HG03280 (cell line): ENCODE results near the gene HEXIM2.
"Not testable (repeated sequence)": the region's sequence is repeated elsewhere in the genome, so short reads cannot be mapped to it uniquely, and the experiment has no call there.

ENCODE experiments used
- ATAC-seq: cut with Tn5 transposase; IDR thresholded peaks from one replicate; pipeline ENCODE4 v1.9.1; 2021; ENCODE audit warnings: mild to moderate bottlenecking, moderate library complexity; ENCODE audit not compliant: unreplicated experiment

The HEXIM2 gene, protein sequence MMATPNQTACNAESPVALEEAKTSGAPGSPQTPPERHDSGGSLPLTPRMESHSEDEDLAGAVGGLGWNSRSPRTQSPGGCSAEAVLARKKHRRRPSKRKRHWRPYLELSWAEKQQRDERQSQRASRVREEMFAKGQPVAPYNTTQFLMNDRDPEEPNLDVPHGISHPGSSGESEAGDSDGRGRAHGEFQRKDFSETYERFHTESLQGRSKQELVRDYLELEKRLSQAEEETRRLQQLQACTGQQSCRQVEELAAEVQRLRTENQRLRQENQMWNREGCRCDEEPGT

GRCh38 chr17:45161288-45162024 lies at the start of gene HEXIM2:
TSS of gene HEXIM2 (plus strand) at chr17:45161875. CDS start at chr17:45162794, 919 bp downstream.
- ATAC-seq = peak; percentile 90

- ATAC-seq = no peak
Measured at GRCh38 chr17:45112559-45113423, 48.9 kb upstream of the HEXIM2 start.

DNA sequence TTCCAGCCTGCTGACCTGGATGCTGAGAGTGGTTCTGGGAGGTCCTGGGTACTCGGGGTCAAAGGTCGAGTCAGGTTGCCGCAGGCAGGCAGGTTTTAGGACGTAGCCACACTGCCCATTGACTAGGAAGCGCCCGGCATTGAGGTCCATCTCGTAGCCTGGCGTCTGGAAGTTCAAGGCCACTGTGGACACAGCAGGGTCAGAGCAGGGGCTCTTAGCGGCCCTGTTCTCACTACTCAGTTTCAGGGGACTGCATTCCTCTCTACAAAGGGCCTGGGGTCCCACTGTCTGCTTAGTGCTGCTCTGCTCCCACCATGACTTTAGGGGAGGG lies 48.3 kb upstream of the HEXIM2 start:
- ATAC-seq = no peak

GRCh38 chr17:45114117-45114932 lies 47.4 kb upstream of the HEXIM2 start:
- no peak for ATAC-seq

DNA sequence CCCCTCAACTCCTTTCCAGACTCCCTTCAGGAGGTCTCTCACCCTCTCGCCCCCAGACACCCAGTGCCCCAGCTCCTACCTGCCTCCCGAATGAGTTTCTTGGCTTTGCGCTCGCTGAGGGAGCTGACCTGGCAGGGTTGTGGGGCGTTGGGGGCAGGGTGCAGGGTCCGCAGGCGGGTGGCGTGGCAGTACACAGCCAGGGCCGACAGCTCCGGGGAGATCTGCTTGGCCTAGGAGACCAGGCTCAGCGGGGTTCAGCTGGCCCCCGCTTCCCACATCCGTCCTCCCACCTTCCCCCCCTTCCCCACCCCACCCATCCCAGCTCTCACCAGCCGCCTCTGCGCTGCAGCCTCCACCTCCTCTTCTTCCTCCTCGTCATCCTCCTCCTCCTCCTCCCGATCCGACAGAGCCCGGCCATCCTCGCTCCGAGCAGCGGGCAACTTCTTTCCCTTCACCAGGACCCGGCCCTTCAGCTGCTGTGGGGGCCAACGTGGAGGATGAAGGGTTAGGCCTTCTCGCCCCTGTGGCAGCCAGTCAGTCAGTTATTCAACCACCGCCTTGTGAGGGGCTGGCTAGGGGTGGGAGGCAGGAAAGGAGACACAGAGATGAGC lies 46.6 kb upstream of the HEXIM2 start:
- no peak for ATAC-seq

- ATAC-seq = no peak
Measured at GRCh38 chr17:45115871-45116270, 45.8 kb upstream of the HEXIM2 start.

DNA sequence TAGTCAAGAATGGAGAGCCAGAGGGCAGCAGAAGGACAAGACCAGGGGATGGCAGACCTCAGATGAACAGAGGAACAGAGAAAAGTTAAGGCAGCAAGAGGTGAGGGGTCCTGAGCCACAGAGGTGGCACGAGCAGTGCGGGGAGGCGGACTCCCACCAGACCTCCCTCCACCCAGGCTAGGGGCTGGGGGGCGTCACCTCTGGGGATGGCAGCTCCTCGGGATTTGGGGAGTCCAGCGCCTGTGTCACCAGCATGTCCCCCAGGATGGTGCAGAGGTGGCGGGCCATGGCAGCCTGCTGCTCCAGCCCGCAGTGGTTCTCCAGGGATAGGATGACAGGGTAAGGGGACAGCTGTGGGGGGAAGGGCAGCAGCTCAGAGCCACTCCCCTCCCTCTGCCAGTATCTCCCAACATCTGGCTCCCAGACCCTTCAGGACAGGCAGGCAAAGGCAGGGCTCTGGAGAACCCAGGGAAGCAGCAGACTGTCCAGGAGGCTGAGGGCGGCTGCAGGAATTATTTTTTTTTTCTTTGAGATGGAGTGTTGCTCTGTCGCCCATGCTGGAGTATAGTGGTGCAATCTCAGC lies 45.1 kb upstream of the HEXIM2 start:
- no peak for ATAC-seq

DNA sequence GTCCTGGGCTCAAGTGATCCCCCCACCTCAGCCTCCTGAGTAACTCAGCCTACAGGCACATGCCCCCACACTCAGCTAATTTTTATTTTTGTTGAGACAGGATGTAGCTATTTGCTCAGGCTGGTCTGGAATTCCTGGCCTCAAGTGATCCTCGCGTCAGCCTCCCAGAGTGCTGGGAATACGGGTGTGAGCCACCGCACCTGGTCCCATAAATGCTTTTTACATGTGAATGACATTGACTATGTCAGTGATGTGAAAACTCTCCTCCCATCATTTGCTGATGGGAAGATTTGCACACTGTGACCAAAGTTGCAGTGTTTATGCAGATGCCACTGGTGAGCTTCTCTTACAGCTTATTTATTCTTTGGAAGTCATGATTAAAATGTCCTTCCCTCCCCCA lies 44.3 kb upstream of the HEXIM2 start:
- no peak for ATAC-seq

DNA sequence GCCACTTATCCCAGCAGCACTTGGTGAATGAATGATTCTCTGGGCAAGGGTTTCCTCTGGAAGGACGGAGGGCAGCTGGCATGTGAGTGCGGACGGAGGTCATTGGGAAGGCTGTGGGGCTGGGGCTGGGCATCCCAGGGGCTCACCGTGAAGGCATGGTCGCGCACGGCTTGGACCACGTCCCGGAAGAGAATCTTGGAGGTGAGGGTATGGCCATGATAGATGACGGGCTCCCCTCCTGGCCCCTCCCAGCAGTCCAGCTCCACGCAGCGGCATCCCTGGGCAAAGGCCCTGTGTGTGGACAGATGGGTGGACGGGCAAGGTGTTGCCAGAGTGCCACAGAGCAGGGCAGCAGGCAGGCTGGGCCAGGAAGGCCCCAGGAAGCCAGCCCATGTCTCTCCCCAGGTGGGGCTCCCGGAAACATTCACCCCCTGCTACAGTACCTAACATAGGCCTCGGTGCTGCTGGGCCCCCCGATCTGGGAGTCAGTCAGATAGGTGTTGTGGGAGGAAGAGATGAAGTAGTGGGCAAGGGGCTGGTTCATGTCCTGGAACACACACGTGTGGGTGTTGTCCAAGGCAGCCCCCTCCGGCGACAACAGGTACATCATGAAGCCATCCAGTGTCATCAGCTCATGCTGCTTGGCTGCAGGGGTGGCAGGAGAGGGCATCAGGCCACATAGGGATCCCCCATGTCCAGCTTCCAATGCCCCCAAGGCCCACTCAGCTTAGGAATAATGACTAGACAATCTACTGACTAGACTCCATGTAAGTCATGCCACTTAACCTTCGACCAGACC lies 43.6 kb upstream of the HEXIM2 start:
- no peak for ATAC-seq

DNA sequence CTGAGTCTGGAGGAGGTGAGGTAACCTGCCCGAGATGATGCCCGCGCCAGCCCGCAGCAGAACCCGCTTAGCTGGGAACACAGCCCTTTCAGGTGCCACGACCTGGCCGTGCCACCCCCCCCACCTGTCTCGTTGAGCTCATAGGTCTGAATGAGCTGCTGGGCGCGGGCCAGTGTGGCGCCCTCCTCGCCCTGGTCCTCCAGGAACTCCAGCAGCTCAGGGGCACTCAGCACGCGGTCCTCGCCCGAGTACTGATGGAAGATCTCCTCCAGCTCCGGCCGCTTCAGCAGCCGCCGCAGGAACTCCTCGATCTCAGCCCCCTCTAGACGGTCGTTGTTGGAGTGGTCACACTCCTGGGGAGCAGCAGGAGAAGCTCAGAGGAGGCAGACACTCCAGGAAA lies 43.0 kb upstream of the HEXIM2 start:
- no peak for ATAC-seq

DNA sequence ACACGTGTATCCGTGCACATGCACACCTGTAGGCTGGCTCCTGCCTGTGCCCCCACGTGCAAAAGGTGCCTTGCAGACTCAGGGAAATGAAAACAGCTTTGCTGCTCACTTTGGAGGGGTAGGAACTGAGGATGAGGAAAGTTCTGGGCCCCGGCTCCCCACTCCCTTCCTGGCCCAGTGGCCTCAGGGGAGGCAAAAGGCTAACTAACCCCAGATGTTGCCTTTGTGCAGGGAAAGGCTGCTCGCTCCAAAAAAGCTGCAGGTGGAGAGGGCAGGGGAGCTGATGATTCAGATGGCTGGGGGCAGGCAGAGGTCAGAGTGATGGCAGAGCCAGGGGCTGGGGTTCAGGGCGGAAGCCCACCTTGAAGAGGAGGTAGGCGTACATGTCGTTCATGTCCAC lies 41.7 kb upstream of the HEXIM2 start:
- ATAC-seq = no peak

DNA sequence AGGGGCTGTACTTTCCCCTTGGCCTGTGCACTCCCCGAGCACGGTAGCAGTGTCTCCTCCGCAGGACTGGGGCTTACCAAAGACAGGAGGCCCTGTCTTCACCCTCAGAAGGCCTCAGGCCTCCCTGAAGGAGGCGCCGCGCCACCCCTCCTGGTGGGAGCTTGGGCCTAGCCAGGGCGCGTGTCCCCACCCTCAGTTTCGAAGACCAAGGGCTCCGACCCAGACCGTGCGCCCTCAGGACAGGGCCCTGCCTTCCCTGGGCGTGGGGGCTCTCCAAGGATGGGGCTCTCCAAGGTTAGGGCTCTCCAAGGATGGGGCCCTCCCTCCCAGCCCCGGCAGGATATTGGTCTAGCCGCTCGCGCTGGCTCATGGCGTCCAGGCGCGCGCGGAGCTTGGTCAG lies 41.1 kb upstream of the HEXIM2 start:
- ATAC-seq = no peak

- ATAC-seq = no peak
Measured at GRCh38 chr17:45121055-45121454, 40.6 kb upstream of the HEXIM2 start.

DNA sequence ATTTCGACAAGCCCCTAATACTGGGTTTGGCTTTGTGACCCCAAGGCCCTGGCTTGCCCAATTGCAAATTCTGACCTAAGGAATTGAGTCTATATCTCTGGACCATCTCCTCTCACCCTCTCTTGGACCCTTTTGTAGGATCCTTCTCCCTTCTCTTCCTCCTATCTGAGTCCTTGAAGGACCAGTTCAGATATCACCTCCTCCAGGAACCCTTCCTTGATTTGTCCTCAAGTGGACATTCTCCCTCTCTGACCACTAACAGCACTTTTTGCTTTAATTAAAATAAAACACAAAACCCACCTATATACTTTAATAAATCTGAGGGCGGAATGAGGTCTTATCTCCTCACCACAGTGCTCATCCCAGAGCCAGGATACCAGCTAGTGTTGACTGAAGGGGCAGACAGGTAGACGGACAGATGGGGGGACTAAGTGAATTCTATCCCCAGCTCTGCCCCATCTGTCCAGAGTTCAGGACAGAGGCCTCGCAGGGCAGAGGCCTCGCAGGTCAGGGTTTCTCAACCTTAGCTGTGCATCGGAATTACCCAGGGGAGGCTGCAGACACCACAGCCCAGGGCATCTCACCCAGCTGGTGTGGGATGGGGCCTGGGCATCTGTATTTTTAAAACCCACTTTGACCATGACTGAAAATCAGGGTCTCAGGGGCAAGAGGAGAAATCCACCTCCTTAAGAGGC lies 38.5 kb upstream of the HEXIM2 start:
- no peak for ATAC-seq

- no peak for ATAC-seq
Measured at GRCh38 chr17:45123930-45124796, 37.5 kb upstream of the HEXIM2 start.

DNA sequence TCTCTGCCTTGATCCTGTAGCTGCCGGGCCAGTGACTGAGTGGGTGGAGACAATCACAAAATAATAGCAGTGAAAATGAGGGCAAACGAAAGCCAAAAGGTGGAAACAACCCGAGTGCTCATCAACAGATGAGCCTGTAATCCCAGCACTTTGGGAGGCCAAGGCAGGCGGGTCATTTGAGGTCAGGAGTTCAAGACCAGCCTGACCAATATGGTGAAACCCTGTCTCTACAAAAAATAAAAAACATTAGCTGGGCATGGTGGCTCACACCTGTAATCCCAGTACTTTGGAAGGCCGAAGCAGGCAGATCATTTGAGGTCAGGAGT lies 36.9 kb upstream of the HEXIM2 start:
- not testable (repeated sequence) for ATAC-seq

DNA sequence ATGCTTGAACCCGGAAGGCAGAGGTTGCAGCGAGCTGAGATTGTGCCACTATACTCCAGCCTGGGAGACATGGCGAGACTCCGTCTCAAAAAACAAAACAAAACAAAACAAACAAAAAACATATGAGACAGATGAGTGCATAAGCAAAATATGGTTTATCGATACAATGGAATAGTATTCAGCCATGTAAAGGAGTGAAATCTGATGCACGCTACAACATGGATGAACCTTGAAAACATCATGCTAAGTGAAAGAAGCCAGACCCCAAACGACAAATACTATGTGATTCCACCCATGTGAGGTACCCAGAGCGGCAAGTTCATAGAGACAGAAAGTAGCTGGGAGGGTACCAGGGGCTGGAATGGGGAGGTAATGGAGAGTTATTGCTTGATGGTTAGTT lies 36.2 kb upstream of the HEXIM2 start:
- ATAC-seq = no peak

DNA sequence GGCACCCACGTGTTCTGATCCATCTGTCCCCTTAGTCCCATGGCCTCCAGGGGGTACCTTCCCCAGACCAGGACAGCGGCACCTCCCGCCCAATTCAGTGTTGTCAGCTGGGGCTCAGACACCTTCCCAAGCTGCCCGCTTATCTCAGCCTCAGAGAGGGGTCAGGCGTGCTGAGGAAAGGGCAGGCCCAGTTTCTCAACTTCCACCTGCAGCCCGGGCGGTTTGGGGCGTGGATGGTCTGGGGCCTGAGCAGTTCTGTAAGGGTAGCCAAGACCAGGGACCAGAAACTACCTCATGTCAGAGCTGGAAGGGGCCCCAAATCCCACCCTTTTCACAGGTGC lies 34.5 kb upstream of the HEXIM2 start:
- no peak for ATAC-seq
